ENCODE data around the gene BLTP2.

The BLTP2 gene

GRCh38 chr17:28644787-28645575, at the start of gene BLTP2:
Gene BLTP2 (minus strand): TSS chr17:28645158. CDS start chr17:28645056, 102 bp downstream.
- peak within 1 kb of the TSS; percentile 93 for H3K27ac ChIP-seq (ENCODE audit: low read depth, low read length)
- H3K4me1 ChIP-seq (ENCODE audit: control insufficient read depth, insufficient read depth, low read length), result peaks cover 12% of the 10 kb centered on the region
- H3K27me3 ChIP-seq (ENCODE audit: control insufficient read depth, insufficient read depth, low read length), result no peaks in the 10 kb centered on the region
- H3K4me3 ChIP-seq (ENCODE audit: low read length), result peak within 1 kb of the TSS; percentile 88
- peak within 1 kb of the TSS; percentile 83 for H3K9ac ChIP-seq (ENCODE audit: low read length)
- H3K36me3 ChIP-seq (ENCODE audit: control insufficient read depth, insufficient read depth, low read length), result peaks cover 31% of the 10 kb centered on the region

- H3K9ac ChIP-seq (ENCODE audit: low read length), result no peak overlapping the region
- no peaks in the 10 kb centered on the region for H3K4me1 ChIP-seq (ENCODE audit: control insufficient read depth, insufficient read depth, low read length)
- H3K4me3 ChIP-seq (ENCODE audit: low read length), result no peak overlapping the region
- H3K27ac ChIP-seq (ENCODE audit: low read depth, low read length), result no peak overlapping the region
- peaks cover 65% of the 10 kb centered on the region for H3K36me3 ChIP-seq (ENCODE audit: control insufficient read depth, insufficient read depth, low read length)
- H3K27me3 ChIP-seq (ENCODE audit: control insufficient read depth, insufficient read depth, low read length), result no peaks in the 10 kb centered on the region
These were observed 48.9 kb upstream of the BLTP2 start for GRCh38 chr17:28693869-28694268.

- H3K36me3 ChIP-seq (ENCODE audit: control insufficient read depth, insufficient read depth, low read length), result peaks cover 59% of the 10 kb centered on the region
- no peak overlapping the region for H3K9ac ChIP-seq (ENCODE audit: low read length)
- no peaks in the 10 kb centered on the region for H3K4me1 ChIP-seq (ENCODE audit: control insufficient read depth, insufficient read depth, low read length)
- H3K27ac ChIP-seq (ENCODE audit: low read depth, low read length), result no peak overlapping the region
- H3K27me3 ChIP-seq (ENCODE audit: control insufficient read depth, insufficient read depth, low read length), result no peaks in the 10 kb centered on the region
- H3K4me3 ChIP-seq (ENCODE audit: low read length), result no peak overlapping the region
These were observed 44.1 kb upstream of the BLTP2 start for GRCh38 chr17:28689011-28689410.

DNA sequence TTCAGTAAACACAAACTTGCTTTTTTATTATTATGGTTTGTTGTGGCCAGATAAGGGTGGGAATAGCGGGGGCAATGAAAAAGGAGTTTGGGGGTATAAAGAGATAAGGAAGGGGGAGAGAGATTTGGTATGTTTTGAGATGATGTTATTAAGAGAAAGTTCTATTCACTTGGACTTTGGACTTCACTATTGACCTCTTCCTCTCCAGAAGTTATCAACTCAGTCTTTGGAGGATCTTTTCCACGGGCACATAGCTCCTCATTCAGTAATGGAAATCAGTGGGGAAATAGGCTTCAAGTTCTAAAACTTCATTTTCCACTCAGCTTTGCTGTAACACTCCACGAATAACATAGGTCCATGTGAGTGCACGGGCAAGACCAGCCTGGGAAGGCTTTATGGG, 43.5 kb upstream of the BLTP2 start:
- Histone ChIP-seq H3K4me3 (ENCODE audit: low read length) (no peak overlapping the region), H3K4me1 (ENCODE audit: control insufficient read depth, insufficient read depth, low read length) (no peaks in the 10 kb centered on the region), H3K27me3 (ENCODE audit: control insufficient read depth, insufficient read depth, low read length) (no peaks in the 10 kb centered on the region), H3K27ac (ENCODE audit: low read depth, low read length) (no peak overlapping the region), H3K36me3 (ENCODE audit: control insufficient read depth, insufficient read depth, low read length) (peaks cover 58% of the 10 kb centered on the region), H3K9ac (ENCODE audit: low read length) (no peak overlapping the region)

- Histone ChIP-seq H3K4me1 (ENCODE audit: control insufficient read depth, insufficient read depth, low read length) (no peaks in the 10 kb centered on the region), H3K4me3 (ENCODE audit: low read length) (no peak overlapping the region), H3K27ac (ENCODE audit: low read depth, low read length) (no peak overlapping the region), H3K36me3 (ENCODE audit: control insufficient read depth, insufficient read depth, low read length) (peaks cover 75% of the 10 kb centered on the region), H3K9ac (ENCODE audit: low read length) (no peak overlapping the region), H3K27me3 (ENCODE audit: control insufficient read depth, insufficient read depth, low read length) (no peaks in the 10 kb centered on the region)
These were observed 41.3 kb upstream of the BLTP2 start for GRCh38 chr17:28686296-28686695.

- no peaks in the 10 kb centered on the region for H3K4me1 ChIP-seq (ENCODE audit: control insufficient read depth, insufficient read depth, low read length)
- H3K27ac ChIP-seq (ENCODE audit: low read depth, low read length), result no peak overlapping the region
- no peaks in the 10 kb centered on the region for H3K27me3 ChIP-seq (ENCODE audit: control insufficient read depth, insufficient read depth, low read length)
- no peak overlapping the region for H3K4me3 ChIP-seq (ENCODE audit: low read length)
- H3K9ac ChIP-seq (ENCODE audit: low read length), result no peak overlapping the region
- H3K36me3 ChIP-seq (ENCODE audit: control insufficient read depth, insufficient read depth, low read length), result peaks cover 73% of the 10 kb centered on the region
These were observed 40.4 kb upstream of the BLTP2 start for GRCh38 chr17:28685366-28685765.

GRCh38 chr17:28684963-28685362, 40.0 kb upstream of the BLTP2 start:
- Histone ChIP-seq H3K9ac (ENCODE audit: low read length) (no peak overlapping the region), H3K27ac (ENCODE audit: low read depth, low read length) (no peak overlapping the region), H3K4me3 (ENCODE audit: low read length) (no peak overlapping the region), H3K36me3 (ENCODE audit: control insufficient read depth, insufficient read depth, low read length) (peaks cover 69% of the 10 kb centered on the region), H3K27me3 (ENCODE audit: control insufficient read depth, insufficient read depth, low read length) (no peaks in the 10 kb centered on the region), H3K4me1 (ENCODE audit: control insufficient read depth, insufficient read depth, low read length) (no peaks in the 10 kb centered on the region)

GRCh38 chr17:28682655-28683054, 37.7 kb upstream of the BLTP2 start:
- no peaks in the 10 kb centered on the region for H3K27me3 ChIP-seq (ENCODE audit: control insufficient read depth, insufficient read depth, low read length)
- no peak overlapping the region for H3K9ac ChIP-seq (ENCODE audit: low read length)
- no peaks in the 10 kb centered on the region for H3K4me1 ChIP-seq (ENCODE audit: control insufficient read depth, insufficient read depth, low read length)
- H3K4me3 ChIP-seq (ENCODE audit: low read length), result no peak overlapping the region
- no peak overlapping the region for H3K27ac ChIP-seq (ENCODE audit: low read depth, low read length)
- peaks cover 67% of the 10 kb centered on the region for H3K36me3 ChIP-seq (ENCODE audit: control insufficient read depth, insufficient read depth, low read length)

DNA sequence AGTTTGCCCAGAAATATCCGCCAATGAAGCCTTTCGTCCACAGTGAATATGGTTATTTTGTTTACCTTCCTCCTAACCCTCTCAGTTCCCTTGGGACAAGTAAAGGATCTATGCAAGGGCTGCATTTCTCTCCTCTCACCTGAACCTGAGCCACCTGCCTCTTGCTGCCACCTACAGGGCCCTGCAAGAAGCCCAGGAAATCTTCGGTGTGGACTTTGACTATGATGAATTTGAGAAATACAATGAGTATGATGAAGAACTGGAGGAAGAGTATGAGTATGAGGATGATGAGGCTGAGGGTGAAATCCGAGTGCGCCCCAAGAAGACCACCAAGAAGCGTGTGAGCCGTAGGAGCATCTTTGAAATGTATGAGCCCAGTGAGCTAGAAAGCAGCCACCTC, 31.0 kb upstream of the BLTP2 start:
- Histone ChIP-seq H3K4me3 (ENCODE audit: low read length) (no peak overlapping the region), H3K9ac (ENCODE audit: low read length) (no peak overlapping the region), H3K4me1 (ENCODE audit: control insufficient read depth, insufficient read depth, low read length) (no peaks in the 10 kb centered on the region), H3K36me3 (ENCODE audit: control insufficient read depth, insufficient read depth, low read length) (peaks cover 65% of the 10 kb centered on the region), H3K27ac (ENCODE audit: low read depth, low read length) (no peak overlapping the region), H3K27me3 (ENCODE audit: control insufficient read depth, insufficient read depth, low read length) (no peaks in the 10 kb centered on the region)

GRCh38 chr17:28675490-28675889, 30.5 kb upstream of the BLTP2 start:
- H3K27ac ChIP-seq (ENCODE audit: low read depth, low read length), result no peak overlapping the region
- H3K27me3 ChIP-seq (ENCODE audit: control insufficient read depth, insufficient read depth, low read length), result no peaks in the 10 kb centered on the region
- H3K36me3 ChIP-seq (ENCODE audit: control insufficient read depth, insufficient read depth, low read length), result peaks cover 65% of the 10 kb centered on the region
- no peak overlapping the region for H3K9ac ChIP-seq (ENCODE audit: low read length)
- H3K4me3 ChIP-seq (ENCODE audit: low read length), result no peak overlapping the region
- no peaks in the 10 kb centered on the region for H3K4me1 ChIP-seq (ENCODE audit: control insufficient read depth, insufficient read depth, low read length)

DNA sequence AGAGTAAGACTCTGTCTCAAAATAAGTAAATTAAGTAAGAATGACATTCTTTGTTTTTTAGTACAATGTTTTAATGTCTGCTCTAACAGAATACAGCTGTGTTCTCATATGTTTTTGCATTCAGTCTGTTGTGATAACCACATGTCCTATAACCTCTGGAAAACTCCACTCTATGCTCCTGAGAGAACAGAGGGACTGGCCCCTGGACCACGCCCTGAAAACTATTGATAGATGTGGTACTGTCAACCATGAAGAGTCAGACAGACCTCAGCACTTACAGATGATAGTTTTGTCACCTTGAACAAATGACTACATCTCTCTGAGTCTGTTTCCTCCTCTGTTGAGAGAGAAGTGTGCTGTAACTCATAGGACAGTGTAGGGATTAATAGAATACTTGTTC, 25.0 kb upstream of the BLTP2 start:
- Histone ChIP-seq H3K4me3 (ENCODE audit: low read length) (no peak overlapping the region), H3K36me3 (ENCODE audit: control insufficient read depth, insufficient read depth, low read length) (peaks cover 33% of the 10 kb centered on the region), H3K27me3 (ENCODE audit: control insufficient read depth, insufficient read depth, low read length) (no peaks in the 10 kb centered on the region)

DNA sequence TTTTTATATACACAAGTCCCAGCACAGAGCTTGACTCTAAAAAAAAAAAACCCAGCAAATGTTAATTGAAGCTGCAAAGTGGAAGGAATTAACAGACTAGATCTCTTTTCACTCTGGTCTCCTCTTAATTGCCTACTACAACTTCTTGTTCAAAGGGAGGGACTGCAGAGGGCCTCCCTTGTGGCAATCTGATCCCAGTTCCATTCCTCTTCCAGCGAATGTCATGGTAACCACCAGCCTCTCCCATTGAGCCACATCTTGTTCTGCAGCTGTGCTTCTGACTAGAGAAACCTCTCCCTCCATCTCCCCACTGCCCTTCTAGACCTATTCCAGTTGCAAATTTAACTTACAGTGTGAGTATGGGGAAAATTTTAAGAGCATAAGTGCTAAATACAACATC, 22.9 kb upstream of the BLTP2 start:
- H3K36me3 ChIP-seq (ENCODE audit: control insufficient read depth, insufficient read depth, low read length), result peaks cover 17% of the 10 kb centered on the region
- H3K27ac ChIP-seq (ENCODE audit: low read depth, low read length), result no peak overlapping the region
- peaks cover 9% of the 10 kb centered on the region for H3K4me1 ChIP-seq (ENCODE audit: control insufficient read depth, insufficient read depth, low read length)

More for the DNA sequence above, 25.0 kb upstream of the BLTP2 start:
- no peak overlapping the region for H3K27ac ChIP-seq (ENCODE audit: low read depth, low read length)
- no peak overlapping the region for H3K9ac ChIP-seq (ENCODE audit: low read length)
- H3K4me1 ChIP-seq (ENCODE audit: control insufficient read depth, insufficient read depth, low read length), result no peaks in the 10 kb centered on the region

DNA sequence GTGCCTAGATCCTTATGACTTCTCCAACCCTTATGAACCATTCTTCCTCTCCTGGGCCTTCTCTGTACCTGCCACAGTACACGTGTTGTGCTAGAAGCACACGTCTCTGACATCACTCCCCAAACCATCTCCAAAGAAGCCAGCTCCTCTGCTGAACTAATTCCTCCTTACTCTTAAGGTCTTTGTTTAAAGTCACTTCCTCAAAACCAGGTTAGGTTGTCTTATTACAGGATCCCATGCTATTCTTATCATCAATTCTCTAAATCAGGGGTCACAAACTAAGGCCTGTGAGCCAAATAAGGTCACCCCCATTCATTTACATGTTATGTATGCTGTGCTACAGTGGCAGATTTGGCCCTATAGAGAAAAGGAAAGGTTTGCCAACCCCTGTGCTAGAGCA, 21.0 kb upstream of the BLTP2 start:
- Histone ChIP-seq H3K36me3 (ENCODE audit: control insufficient read depth, insufficient read depth, low read length) (peaks cover 10% of the 10 kb centered on the region), H3K9ac (ENCODE audit: low read length) (no peak overlapping the region), H3K27ac (ENCODE audit: low read depth, low read length) (no peak overlapping the region), H3K4me3 (ENCODE audit: low read length) (no peak overlapping the region), H3K27me3 (ENCODE audit: control insufficient read depth, insufficient read depth, low read length) (no peaks in the 10 kb centered on the region), H3K4me1 (ENCODE audit: control insufficient read depth, insufficient read depth, low read length) (peaks cover 13% of the 10 kb centered on the region)

More for the DNA sequence above, 22.9 kb upstream of the BLTP2 start:
- Histone ChIP-seq H3K9ac (ENCODE audit: low read length) (no peak overlapping the region), H3K4me3 (ENCODE audit: low read length) (no peak overlapping the region), H3K27me3 (ENCODE audit: control insufficient read depth, insufficient read depth, low read length) (no peaks in the 10 kb centered on the region)

Data from rectal smooth muscle tissue (tissue), 1 donor.